Measurements from ENCODE around the gene ACOXL. TPM values are rescaled to one million over a fixed set of nuclear protein-coding genes. Genes with fewer than 3 reads are reported as not detected.

Gene ACOXL
- total RNA-seq, 6 experiments from 2014 or later, result not detected

DNA sequence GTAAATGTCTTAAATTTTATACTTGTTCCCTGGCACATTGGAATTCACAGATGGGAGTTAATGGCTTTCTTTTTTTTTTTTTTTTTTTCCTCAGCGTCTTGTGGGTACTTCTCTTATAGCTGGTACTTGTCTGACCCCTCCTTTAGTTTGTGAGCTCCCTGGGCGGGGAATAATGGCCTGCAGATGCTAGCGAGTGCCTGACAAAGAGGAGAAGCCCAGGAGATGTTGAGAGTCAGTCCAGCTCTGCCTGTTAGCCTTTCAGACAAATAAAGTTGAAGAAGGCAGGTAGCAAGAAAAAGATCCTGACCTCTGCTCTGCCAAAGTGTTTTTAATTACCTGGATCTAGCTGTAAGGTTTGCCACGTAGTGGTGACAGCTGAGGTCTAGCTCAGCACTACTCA, 395.0 kb downstream of the ACOXL start:
- intact Hi-C loops (cut with DNase I), result loop anchor here in 1 of 2 donors (10.0 kb wide), 1 partner anchor 47 kb away; no protein-coding TSS in a partner anchor
- H3K9me3 ChIP-seq, result no peaks in the 10 kb centered on the region
- H3K27me3 ChIP-seq, result no peaks in the 10 kb centered on the region
- ATAC-seq, result no peak
- no peak for DNase-seq
- no peak for TF ChIP-seq POLR2A (IDR thresholded peaks at IDR 0.05)
- TF ChIP-seq CTCF (IDR thresholded peaks at IDR 0.05), result no peak
- no peaks in the 10 kb centered on the region for H3K4me1 ChIP-seq
- H3K4me3 ChIP-seq, result no peak overlapping the region
- no peak overlapping the region for H3K27ac ChIP-seq
- 75% methylated on average over 4 of the region's 4 CpGs for WGBS (ENCODE audit: insufficient coverage, low coverage, low lambda C conversion rate, missing lambda C conversion rate)
- peaks cover 0 to 18% (median 9%) of the 10 kb centered on the region in 4 donors for H3K36me3 ChIP-seq

DNA sequence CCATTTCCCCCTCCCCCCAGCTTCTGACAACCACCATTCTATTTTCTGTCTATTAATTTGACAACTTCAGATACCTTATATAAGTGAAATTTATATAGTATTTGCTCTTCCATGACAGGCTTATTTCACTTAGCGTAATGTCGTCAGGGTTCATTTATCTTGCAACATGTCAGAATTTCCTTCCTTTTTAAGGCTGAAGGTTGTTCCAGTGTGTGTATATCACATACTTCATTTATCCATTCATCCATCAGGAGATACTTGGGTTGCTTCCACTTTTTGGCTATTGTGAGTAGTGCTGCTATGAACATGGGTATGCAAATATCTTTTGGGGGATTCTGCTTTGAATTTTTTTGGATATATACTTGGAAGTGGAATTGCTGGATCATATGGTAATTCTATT, 395.7 kb downstream of the ACOXL start:
- Histone ChIP-seq H3K36me3 (peaks cover 0 to 18% (median 9%) of the 10 kb centered on the region in 4 donors), H3K4me1 (no peaks in the 10 kb centered on the region), H3K27ac (no peak overlapping the region), H3K27me3 (no peaks in the 10 kb centered on the region), H3K4me3 (no peak overlapping the region), H3K9me3 (no peaks in the 10 kb centered on the region)
- TF ChIP-seq POLR2A (IDR thresholded peaks at IDR 0.05) (no peak), CTCF (IDR thresholded peaks at IDR 0.05) (no peak)
- DNase-seq, result no peak
- 64% methylated on average over 2 of the region's 2 CpGs for WGBS (ENCODE audit: insufficient coverage, low coverage, low lambda C conversion rate, missing lambda C conversion rate)
- ATAC-seq, result no peak
- intact Hi-C loops (cut with DNase I), result loop anchor here in 1 of 2 donors (10.0 kb wide), 1 partner anchor 47 kb away; no protein-coding TSS in a partner anchor

DNA sequence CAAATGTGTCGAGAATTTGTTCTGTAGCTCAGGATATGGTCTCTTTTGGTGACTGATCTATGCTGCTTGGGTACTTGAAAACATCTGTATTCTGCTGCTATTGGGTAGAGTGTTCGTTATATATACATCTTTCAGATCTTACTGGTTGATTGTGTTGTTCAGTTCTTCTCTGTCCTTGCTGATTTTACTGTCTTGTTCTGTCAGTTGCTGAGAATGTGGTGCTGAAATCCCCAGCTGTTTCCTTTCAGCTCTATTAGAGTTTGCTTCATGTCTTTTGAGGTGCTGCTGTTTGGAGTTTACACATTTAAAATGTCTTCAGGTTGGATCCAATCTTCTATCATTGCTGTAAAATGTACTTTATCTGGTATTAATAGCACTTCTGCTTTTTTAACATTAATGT, 401.2 kb downstream of the ACOXL start:
- ATAC-seq (no peak), DNase-seq (no peak)
- Histone ChIP-seq H3K4me1 (no peaks in the 10 kb centered on the region), H3K4me3 (no peak overlapping the region), H3K27ac (no peak overlapping the region), H3K36me3 (no peaks in the 10 kb centered on the region), H3K9me3 (no peaks in the 10 kb centered on the region), H3K27me3 (no peaks in the 10 kb centered on the region)
- intact Hi-C loops (cut with DNase I), result no loop called here
- no peak for TF ChIP-seq POLR2A (IDR thresholded peaks at IDR 0.05)
- TF ChIP-seq CTCF (IDR thresholded peaks at IDR 0.05), result no peak
- WGBS (ENCODE audit: insufficient coverage, low coverage, low lambda C conversion rate, missing lambda C conversion rate), result 90% methylated on average over 2 of the region's 2 CpGs

GRCh38 chr2:111134055-111134454, 401.7 kb downstream of the ACOXL start:
- H3K27ac ChIP-seq, result no peak overlapping the region
- TF ChIP-seq CTCF (IDR thresholded peaks at IDR 0.05) (peak in 1 of 4 donors; percentile 13), POLR2A (IDR thresholded peaks at IDR 0.05) (no peak)
- no peaks in the 10 kb centered on the region for H3K4me1 ChIP-seq
- 96% methylated on average over 2 of the region's 2 CpGs for WGBS (ENCODE audit: insufficient coverage, low coverage, low lambda C conversion rate, missing lambda C conversion rate)
- no peaks in the 10 kb centered on the region for H3K9me3 ChIP-seq
- H3K27me3 ChIP-seq, result no peaks in the 10 kb centered on the region
- DNase-seq, result no peak
- no peak overlapping the region for H3K4me3 ChIP-seq
- intact Hi-C loops (cut with DNase I), result no loop called here
- no peak for ATAC-seq
- no peaks in the 10 kb centered on the region for H3K36me3 ChIP-seq

All from right lobe of liver (tissue), 6 donors.